ENCODE results near the gene KRTAP13-2. TPM values are rescaled to one million over a fixed set of nuclear protein-coding genes. Genes with fewer than 3 reads are reported as not detected.

KRTAP13-2 gene
- total and polyA plus RNA-seq, 5 donors from 2014 or later, result not detected

Other genes with a start within 250 kb of the KRTAP13-2 start
- not detected for gene CLDN17, start 205.5 kb downstream of the KRTAP13-2 start, total RNA-seq
- gene CLDN17, start 205.5 kb downstream of the KRTAP13-2 start, polyA plus RNA-seq, result not detected
- not detected for gene CLDN8, start 156.2 kb downstream of the KRTAP13-2 start, total RNA-seq
- not detected for gene CLDN8, start 156.2 kb downstream of the KRTAP13-2 start, polyA plus RNA-seq
- not detected for gene KRTAP24-1, start 89.3 kb downstream of the KRTAP13-2 start, total RNA-seq
- gene KRTAP24-1, start 89.3 kb downstream of the KRTAP13-2 start, polyA plus RNA-seq, result not detected
- gene KRTAP25-1, start 82.8 kb downstream of the KRTAP13-2 start, total RNA-seq, result not detected
- gene KRTAP25-1, start 82.8 kb downstream of the KRTAP13-2 start, polyA plus RNA-seq, result not detected
- not detected for gene KRTAP26-1, start 52.0 kb downstream of the KRTAP13-2 start, total RNA-seq
- gene KRTAP26-1, start 52.0 kb downstream of the KRTAP13-2 start, polyA plus RNA-seq, result not detected
- gene KRTAP27-1, start 34.6 kb downstream of the KRTAP13-2 start, total RNA-seq, result not detected
- not detected for gene KRTAP27-1, start 34.6 kb downstream of the KRTAP13-2 start, polyA plus RNA-seq
- not detected for gene KRTAP23-1, start 23.7 kb downstream of the KRTAP13-2 start, total RNA-seq
- gene KRTAP23-1, start 23.7 kb downstream of the KRTAP13-2 start, polyA plus RNA-seq, result not detected
- not detected for gene KRTAP13-1, start 23.8 kb upstream of the KRTAP13-2 start, total RNA-seq
- not detected for gene KRTAP13-1, start 23.8 kb upstream of the KRTAP13-2 start, polyA plus RNA-seq
- gene KRTAP13-3, start 53.7 kb upstream of the KRTAP13-2 start, total RNA-seq, result not detected
- not detected for gene KRTAP13-3, start 53.7 kb upstream of the KRTAP13-2 start, polyA plus RNA-seq
- gene KRTAP13-4, start 57.9 kb upstream of the KRTAP13-2 start, total RNA-seq, result not detected
- not detected for gene KRTAP13-4, start 57.9 kb upstream of the KRTAP13-2 start, polyA plus RNA-seq
- not detected for gene KRTAP15-1, start 68.0 kb upstream of the KRTAP13-2 start, total RNA-seq
- not detected for gene KRTAP15-1, start 68.0 kb upstream of the KRTAP13-2 start, polyA plus RNA-seq
- gene KRTAP19-1, start 108.1 kb upstream of the KRTAP13-2 start, total RNA-seq, result not detected
- gene KRTAP19-1, start 108.1 kb upstream of the KRTAP13-2 start, polyA plus RNA-seq, result not detected
- gene KRTAP19-2, start 115.2 kb upstream of the KRTAP13-2 start, total RNA-seq, result not detected
- gene KRTAP19-2, start 115.2 kb upstream of the KRTAP13-2 start, polyA plus RNA-seq, result not detected
- gene KRTAP19-3, start 119.7 kb upstream of the KRTAP13-2 start, total RNA-seq, result not detected
- not detected for gene KRTAP19-3, start 119.7 kb upstream of the KRTAP13-2 start, polyA plus RNA-seq
- gene KRTAP19-4, start 124.9 kb upstream of the KRTAP13-2 start, total RNA-seq, result not detected
- gene KRTAP19-4, start 124.9 kb upstream of the KRTAP13-2 start, polyA plus RNA-seq, result not detected
- gene KRTAP19-5, start 129.9 kb upstream of the KRTAP13-2 start, total RNA-seq, result not detected
- gene KRTAP19-5, start 129.9 kb upstream of the KRTAP13-2 start, polyA plus RNA-seq, result not detected
- gene KRTAP19-6, start 169.6 kb upstream of the KRTAP13-2 start, total RNA-seq, result not detected
- gene KRTAP19-6, start 169.6 kb upstream of the KRTAP13-2 start, polyA plus RNA-seq, result not detected
- not detected for gene KRTAP19-7, start 189.0 kb upstream of the KRTAP13-2 start, total RNA-seq
- gene KRTAP19-7, start 189.0 kb upstream of the KRTAP13-2 start, polyA plus RNA-seq, result not detected
- gene KRTAP22-2, start 218.1 kb upstream of the KRTAP13-2 start, total RNA-seq, result not detected
- gene KRTAP22-2, start 218.1 kb upstream of the KRTAP13-2 start, polyA plus RNA-seq, result not detected
- gene KRTAP6-3, start 220.2 kb upstream of the KRTAP13-2 start, total RNA-seq, result not detected
- gene KRTAP6-3, start 220.2 kb upstream of the KRTAP13-2 start, polyA plus RNA-seq, result not detected
- not detected for gene KRTAP6-2, start 226.6 kb upstream of the KRTAP13-2 start, total RNA-seq
- gene KRTAP6-2, start 226.6 kb upstream of the KRTAP13-2 start, polyA plus RNA-seq, result not detected
- not detected for gene KRTAP22-1, start 228.8 kb upstream of the KRTAP13-2 start, total RNA-seq
- gene KRTAP22-1, start 228.8 kb upstream of the KRTAP13-2 start, polyA plus RNA-seq, result not detected
- gene KRTAP6-1, start 241.7 kb upstream of the KRTAP13-2 start, total RNA-seq, result not detected
- gene KRTAP6-1, start 241.7 kb upstream of the KRTAP13-2 start, polyA plus RNA-seq, result not detected
- gene KRTAP20-1, start 244.2 kb upstream of the KRTAP13-2 start, total RNA-seq, result not detected
- not detected for gene KRTAP20-1, start 244.2 kb upstream of the KRTAP13-2 start, polyA plus RNA-seq
- not detected for gene KRTAP20-4, start 248.4 kb upstream of the KRTAP13-2 start, total RNA-seq
- not detected for gene KRTAP20-4, start 248.4 kb upstream of the KRTAP13-2 start, polyA plus RNA-seq

All from CD4-positive, CD25-positive, alpha-beta regulatory T cell (primary cell).